Esophagus muscularis mucosa (tissue), 3 donors: ENCODE measurements around the gene MDGA2.

Experiments used
- POLR2A ChIP-seq: fragments of 450-650 bp; IDR thresholded peaks from one replicate; pipeline ENCODE4 v1.6.1; 2017; ENCODE audit warnings: antibody characterized with exemption, moderate library complexity, mild to moderate bottlenecking, low read depth
- TF ChIP-seq, protein P1 (sequence below), 3 experiments: fragments of 200-600 bp in 2 of 3; fragments of 450-650 bp in 1 of 3; sonication (generic) in 2 of 3; IDR thresholded peaks; one replicate each; pipeline ENCODE4 v1.5.1; 2017 to 2019; ENCODE audit warnings: antibody characterized with exemption in 3 of 3, mild to moderate bottlenecking in 2 of 3, moderate library complexity in 1 of 3

DNA sequence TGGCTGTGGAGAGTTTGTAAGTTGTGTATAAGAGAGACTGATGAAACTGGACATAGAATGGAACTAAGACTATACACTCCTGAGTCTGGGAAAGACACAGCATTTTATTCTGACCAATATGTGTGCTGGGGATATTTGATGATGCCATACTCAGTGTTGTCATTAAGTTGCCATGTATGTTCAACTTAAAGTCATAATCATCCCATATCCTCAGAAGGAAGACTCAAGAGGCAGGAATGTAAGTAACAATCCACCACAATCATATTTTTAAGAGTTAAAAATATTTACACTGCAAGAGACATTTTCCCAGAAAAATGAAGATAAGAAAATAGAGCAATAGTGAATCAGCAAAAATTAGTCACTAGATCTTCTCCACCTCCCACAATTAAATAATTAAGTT lies 120.1 kb downstream of the MDGA2 start:
- TF ChIP-seq POLR2A: no peak
- TF ChIP-seq, protein P1, sequence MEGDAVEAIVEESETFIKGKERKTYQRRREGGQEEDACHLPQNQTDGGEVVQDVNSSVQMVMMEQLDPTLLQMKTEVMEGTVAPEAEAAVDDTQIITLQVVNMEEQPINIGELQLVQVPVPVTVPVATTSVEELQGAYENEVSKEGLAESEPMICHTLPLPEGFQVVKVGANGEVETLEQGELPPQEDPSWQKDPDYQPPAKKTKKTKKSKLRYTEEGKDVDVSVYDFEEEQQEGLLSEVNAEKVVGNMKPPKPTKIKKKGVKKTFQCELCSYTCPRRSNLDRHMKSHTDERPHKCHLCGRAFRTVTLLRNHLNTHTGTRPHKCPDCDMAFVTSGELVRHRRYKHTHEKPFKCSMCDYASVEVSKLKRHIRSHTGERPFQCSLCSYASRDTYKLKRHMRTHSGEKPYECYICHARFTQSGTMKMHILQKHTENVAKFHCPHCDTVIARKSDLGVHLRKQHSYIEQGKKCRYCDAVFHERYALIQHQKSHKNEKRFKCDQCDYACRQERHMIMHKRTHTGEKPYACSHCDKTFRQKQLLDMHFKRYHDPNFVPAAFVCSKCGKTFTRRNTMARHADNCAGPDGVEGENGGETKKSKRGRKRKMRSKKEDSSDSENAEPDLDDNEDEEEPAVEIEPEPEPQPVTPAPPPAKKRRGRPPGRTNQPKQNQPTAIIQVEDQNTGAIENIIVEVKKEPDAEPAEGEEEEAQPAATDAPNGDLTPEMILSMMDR (IDR thresholded peaks at IDR 0.05): no peak
